Trophoblast cell (in vitro differentiated cells and primary cell): Measurements from ENCODE around the gene CYP4A22.

Source experiments
- DNase-seq, 2 donors: peaks; one replicate each; pipeline ENCODE4 v3.0.0-alpha.2; 2016
- H2AFZ ChIP-seq: 2 replicates; pipeline ENCODE4 v1.6.1; 2013; ENCODE audit warnings: low read length, moderate library complexity, mild to moderate bottlenecking; ENCODE audit not compliant: insufficient read depth, poor library complexity
- H2AK5ac ChIP-seq: 2 replicates; pipeline ENCODE4 v1.6.1; 2013; ENCODE audit warnings: mild to moderate bottlenecking, low read length
- H2BK120ac ChIP-seq: 2 replicates; pipeline ENCODE4 v1.6.1; 2013; ENCODE audit warnings: low read length, mild to moderate bottlenecking, moderate library complexity; ENCODE audit not compliant: insufficient read depth, poor library complexity
- H2BK12ac ChIP-seq: 2 replicates; pipeline ENCODE4 v1.6.1; 2013; ENCODE audit warnings: mild to moderate bottlenecking, low read length, moderate library complexity
- H2BK5ac ChIP-seq: 2 replicates; pipeline ENCODE4 v1.6.1; 2013; ENCODE audit warnings: low read length, low read depth, moderate library complexity, mild to moderate bottlenecking; ENCODE audit not compliant: poor library complexity
- H3K14ac ChIP-seq: 2 replicates; pipeline ENCODE4 v1.6.1; 2013; ENCODE audit warnings: mild to moderate bottlenecking, low read length
- H3K18ac ChIP-seq: 2 replicates; pipeline ENCODE4 v1.6.1; 2013; ENCODE audit warnings: mild to moderate bottlenecking, low read length
- H3K23ac ChIP-seq: 2 replicates; pipeline ENCODE4 v1.6.1; 2013; ENCODE audit warnings: low read length
- H3K27ac ChIP-seq: 2 replicates; pipeline ENCODE4 v1.5.1; 2013; ENCODE audit warnings: low read depth, mild to moderate bottlenecking, inconsistent platforms, low read length, moderate library complexity
- H3K27me3 ChIP-seq: 2 replicates; pipeline ENCODE4 v1.6.1; 2013; ENCODE audit warnings: inconsistent platforms, mild to moderate bottlenecking, low read length, moderate library complexity; ENCODE audit not compliant: insufficient read depth
- H3K36me3 ChIP-seq, 2 experiments: 1 replicate in 1 of 2; 2 replicates in 1 of 2; pipeline ENCODE4 v1.6.1; 2013; ENCODE audit warnings: low read length in 2 of 2, mild to moderate bottlenecking in 2 of 2, moderate library complexity in 1 of 2; ENCODE audit not compliant: insufficient read depth in 2 of 2, control insufficient read depth in 1 of 2
- H3K4ac ChIP-seq: 2 replicates; pipeline ENCODE4 v1.6.1; 2013; ENCODE audit warnings: low read depth, mild to moderate bottlenecking, low read length, moderate library complexity
- H3K4me1 ChIP-seq, 2 experiments: 1 replicate in 1 of 2; 2 replicates in 1 of 2; pipeline ENCODE4 v1.6.1; 2013; ENCODE audit warnings: low read length in 2 of 2, mild to moderate bottlenecking in 2 of 2, moderate library complexity in 1 of 2; ENCODE audit not compliant: insufficient read depth in 2 of 2, control insufficient read depth in 1 of 2
- H3K4me2 ChIP-seq: 2 replicates; pipeline ENCODE4 v1.6.1; 2013; ENCODE audit warnings: inconsistent platforms, mild to moderate bottlenecking, low read length, moderate library complexity
- H3K4me3 ChIP-seq: 2 replicates; pipeline ENCODE4 v1.5.1; 2013; ENCODE audit warnings: mild to moderate bottlenecking, low read depth, low read length, inconsistent platforms
- H3K79me1 ChIP-seq: one replicate; pipeline ENCODE4 v1.6.1; 2013; ENCODE audit warnings: low read length
- H3K79me2 ChIP-seq: 2 replicates; pipeline ENCODE4 v1.6.1; 2013; ENCODE audit warnings: low read length, mild to moderate bottlenecking; ENCODE audit not compliant: control insufficient read depth, insufficient read depth, poor library complexity
- H3K9ac ChIP-seq: 2 replicates; pipeline ENCODE4 v1.6.1; 2013; ENCODE audit warnings: mild to moderate bottlenecking, low read length
- H3K9me3 ChIP-seq: 2 replicates; pipeline ENCODE4 v1.6.1; 2013; ENCODE audit warnings: low read depth, mild to moderate bottlenecking, control low read depth, inconsistent platforms, low read length; ENCODE audit not compliant: insufficient read depth
- H4K12ac ChIP-seq: 2 replicates; pipeline ENCODE4 v1.6.1; 2013; ENCODE audit warnings: low read depth, mild to moderate bottlenecking, low read length, moderate library complexity
- H4K8ac ChIP-seq: 2 replicates; pipeline ENCODE4 v1.6.1; 2013; ENCODE audit warnings: low read depth, mild to moderate bottlenecking, low read length, moderate library complexity
- H4K91ac ChIP-seq: one replicate; pipeline ENCODE4 v1.6.1; 2013; ENCODE audit warnings: low read depth, mild to moderate bottlenecking, low read length, moderate library complexity
- WGBS: extraction: QIAGEN DNeasy Blood & Tissue Kit; methylation state at CpG from one replicate; pipeline ENCODE4 v1.1.7; 2013; ENCODE audit warnings: missing lambda C conversion rate; ENCODE audit not compliant: insufficient read length, insufficient coverage; ENCODE audit errors: extremely low coverage; 5-methylcytosine and 5-hydroxymethylcytosine counted together

The CYP4A22 gene

DNA sequence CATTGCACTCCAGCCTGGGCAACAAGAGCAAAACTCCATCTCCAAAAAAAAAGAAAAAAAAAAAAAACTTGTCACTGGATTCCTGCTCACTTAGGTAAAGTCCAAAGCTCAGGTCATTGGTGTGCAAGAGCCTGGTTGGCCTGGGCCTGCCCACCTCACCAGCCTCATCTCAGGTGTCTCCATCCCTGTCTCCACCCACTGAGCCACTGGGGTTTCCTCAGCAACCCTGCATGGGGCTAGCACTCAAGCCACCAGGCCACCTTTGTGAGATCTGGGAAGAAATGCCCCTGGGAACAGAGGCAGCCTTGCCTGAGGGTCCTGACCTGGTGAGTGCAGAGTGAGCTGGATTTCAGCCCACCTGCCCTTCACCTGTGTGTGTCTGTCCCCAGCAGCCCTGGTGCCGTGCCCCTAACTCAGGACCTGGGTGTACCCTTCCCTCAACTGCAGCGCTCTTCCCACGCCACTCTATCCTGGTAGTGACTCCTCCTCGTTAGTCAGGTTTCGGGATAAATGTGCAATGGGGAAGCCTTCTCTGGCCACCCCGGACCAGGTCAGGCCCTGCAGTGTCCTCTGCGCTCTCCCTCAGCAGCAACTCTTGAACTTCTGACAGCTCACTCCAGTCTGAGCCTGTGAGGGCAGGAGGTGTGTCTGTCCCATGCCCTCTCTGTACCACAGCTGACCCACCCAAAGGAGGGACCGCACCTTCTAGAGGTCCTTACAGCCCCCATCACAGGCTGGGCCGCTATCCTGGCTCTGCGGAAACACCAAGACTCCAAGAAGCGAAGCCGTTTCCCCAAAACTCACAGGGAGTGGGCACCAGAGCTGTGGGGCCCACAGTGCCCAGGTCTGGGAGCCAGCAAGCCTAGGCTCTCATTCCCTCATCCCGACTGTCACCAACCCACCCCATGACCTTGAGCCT, 49.3 kb downstream of the CYP4A22 start:
- no peak for DNase-seq
- no peaks in the 10 kb centered on the region for H3K79me1 ChIP-seq
- no peaks in the 10 kb centered on the region for H3K36me3 ChIP-seq
- H3K27ac ChIP-seq: no peak overlapping the region
- peaks cover 8% of the 10 kb centered on the region for H3K9me3 ChIP-seq
- H3K23ac ChIP-seq: no peak overlapping the region
- no peak overlapping the region for H2AK5ac ChIP-seq
- H3K79me2 ChIP-seq: no peaks in the 10 kb centered on the region
- H3K9ac ChIP-seq: no peak overlapping the region
- H4K8ac ChIP-seq: no peak overlapping the region
- H2BK12ac ChIP-seq: no peak overlapping the region
- peaks cover 0 to 2% of the 10 kb centered on the region in 2 experiments for H3K4me1 ChIP-seq
- no peak overlapping the region for H3K14ac ChIP-seq
- H2AFZ ChIP-seq: no peak overlapping the region
- H4K12ac ChIP-seq: no peak overlapping the region
- H3K27me3 ChIP-seq: no peaks in the 10 kb centered on the region
- no peak overlapping the region for H2BK5ac ChIP-seq
- no peak overlapping the region for H3K18ac ChIP-seq
- no peak overlapping the region for H4K91ac ChIP-seq
- WGBS: no CpG with 5 or more reads among the region's 13 CpGs
- H3K4me2 ChIP-seq: no peak overlapping the region
- H3K4me3 ChIP-seq: no peak overlapping the region
- no peak overlapping the region for H2BK120ac ChIP-seq
- no peak overlapping the region for H3K4ac ChIP-seq

DNA sequence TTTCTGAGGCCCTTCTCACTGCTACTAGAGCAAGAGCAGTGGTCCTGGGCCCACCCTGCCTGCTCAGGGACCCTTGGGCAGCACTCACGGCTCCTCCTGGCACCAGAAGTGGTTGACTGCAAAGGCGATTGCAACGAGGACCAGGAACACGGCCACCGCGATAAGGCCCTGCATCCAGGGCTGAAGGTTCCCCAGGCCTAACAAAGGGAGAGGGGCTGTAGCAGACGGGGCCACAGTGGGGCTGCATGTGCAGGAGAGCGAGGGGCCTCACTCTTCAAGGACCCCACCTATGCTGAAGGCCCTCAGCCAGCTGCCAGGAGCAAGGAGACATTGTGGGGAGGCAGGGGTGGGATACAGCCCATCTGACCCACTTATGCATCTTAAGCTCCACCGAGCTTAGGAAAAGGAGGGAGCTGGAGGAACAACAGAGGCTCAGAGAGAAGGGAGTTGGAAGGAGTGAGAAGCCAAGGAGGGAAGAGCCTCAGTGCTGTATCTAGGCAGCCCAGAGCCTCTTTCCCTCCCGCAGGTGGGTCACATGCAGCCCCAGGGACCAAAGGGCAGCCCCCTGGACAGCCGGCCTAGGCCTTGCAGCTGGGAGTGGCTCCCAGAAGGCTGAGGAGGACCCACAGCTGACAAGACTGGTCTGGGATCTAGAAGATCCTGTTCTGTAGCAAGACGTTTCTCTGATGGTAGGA, 50.1 kb downstream of the CYP4A22 start:
- Histone ChIP-seq H3K14ac (no peak overlapping the region), H3K27me3 (no peaks in the 10 kb centered on the region), H4K12ac (no peak overlapping the region), H2AFZ (no peak overlapping the region), H3K4me1 (peaks cover 0 to 4% of the 10 kb centered on the region in 2 experiments), H3K9ac (no peak overlapping the region), H3K18ac (no peak overlapping the region), H3K23ac (no peak overlapping the region), H3K36me3 (no peaks in the 10 kb centered on the region), H4K8ac (no peak overlapping the region), H3K4me2 (no peak overlapping the region), H2BK120ac (no peak overlapping the region), H3K27ac (no peak overlapping the region), H3K79me2 (no peaks in the 10 kb centered on the region), H3K4me3 (no peak overlapping the region), H2BK5ac (no peak overlapping the region), H2AK5ac (no peak overlapping the region), H4K91ac (no peak overlapping the region), H3K9me3 (peaks cover 8% of the 10 kb centered on the region), H2BK12ac (no peak overlapping the region), H3K79me1 (no peaks in the 10 kb centered on the region), H3K4ac (no peak overlapping the region)
- no CpG with 5 or more reads among the region's 12 CpGs for WGBS
- DNase-seq: no peak

DNA sequence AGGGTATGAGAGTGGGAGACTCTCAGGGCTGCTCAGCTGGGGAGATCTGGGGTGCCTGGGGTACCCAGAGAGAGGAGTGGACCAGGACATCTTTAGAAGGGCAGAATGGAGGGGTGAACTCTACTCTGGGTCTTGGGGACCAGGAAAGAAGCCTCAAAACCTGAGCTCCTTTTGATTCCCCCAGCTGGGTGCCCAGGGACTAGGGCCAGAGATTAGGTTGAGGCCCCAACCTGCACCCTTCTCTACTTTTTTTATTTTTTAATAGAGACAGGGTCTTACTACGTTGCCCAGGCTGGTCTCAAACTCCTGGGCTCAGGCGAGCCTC, 50.6 kb downstream of the CYP4A22 start:
- Histone ChIP-seq H4K12ac (no peak overlapping the region), H3K14ac (no peak overlapping the region), H3K9ac (no peak overlapping the region), H3K4me3 (no peak overlapping the region), H3K27me3 (no peaks in the 10 kb centered on the region), H3K36me3 (no peaks in the 10 kb centered on the region), H2AFZ (no peak overlapping the region), H2AK5ac (no peak overlapping the region), H3K79me2 (no peaks in the 10 kb centered on the region), H3K23ac (no peak overlapping the region), H4K91ac (no peak overlapping the region), H3K4ac (no peak overlapping the region), H4K8ac (no peak overlapping the region), H3K4me2 (no peak overlapping the region), H3K27ac (no peak overlapping the region), H3K18ac (no peak overlapping the region), H3K4me1 (peaks cover 0 to 4% of the 10 kb centered on the region in 2 experiments), H2BK12ac (no peak overlapping the region), H2BK120ac (no peak overlapping the region), H3K9me3 (peaks cover 8% of the 10 kb centered on the region), H3K79me1 (no peaks in the 10 kb centered on the region), H2BK5ac (no peak overlapping the region)
- no CpG with 5 or more reads among the region's 2 CpGs for WGBS
- DNase-seq: no peak

DNA sequence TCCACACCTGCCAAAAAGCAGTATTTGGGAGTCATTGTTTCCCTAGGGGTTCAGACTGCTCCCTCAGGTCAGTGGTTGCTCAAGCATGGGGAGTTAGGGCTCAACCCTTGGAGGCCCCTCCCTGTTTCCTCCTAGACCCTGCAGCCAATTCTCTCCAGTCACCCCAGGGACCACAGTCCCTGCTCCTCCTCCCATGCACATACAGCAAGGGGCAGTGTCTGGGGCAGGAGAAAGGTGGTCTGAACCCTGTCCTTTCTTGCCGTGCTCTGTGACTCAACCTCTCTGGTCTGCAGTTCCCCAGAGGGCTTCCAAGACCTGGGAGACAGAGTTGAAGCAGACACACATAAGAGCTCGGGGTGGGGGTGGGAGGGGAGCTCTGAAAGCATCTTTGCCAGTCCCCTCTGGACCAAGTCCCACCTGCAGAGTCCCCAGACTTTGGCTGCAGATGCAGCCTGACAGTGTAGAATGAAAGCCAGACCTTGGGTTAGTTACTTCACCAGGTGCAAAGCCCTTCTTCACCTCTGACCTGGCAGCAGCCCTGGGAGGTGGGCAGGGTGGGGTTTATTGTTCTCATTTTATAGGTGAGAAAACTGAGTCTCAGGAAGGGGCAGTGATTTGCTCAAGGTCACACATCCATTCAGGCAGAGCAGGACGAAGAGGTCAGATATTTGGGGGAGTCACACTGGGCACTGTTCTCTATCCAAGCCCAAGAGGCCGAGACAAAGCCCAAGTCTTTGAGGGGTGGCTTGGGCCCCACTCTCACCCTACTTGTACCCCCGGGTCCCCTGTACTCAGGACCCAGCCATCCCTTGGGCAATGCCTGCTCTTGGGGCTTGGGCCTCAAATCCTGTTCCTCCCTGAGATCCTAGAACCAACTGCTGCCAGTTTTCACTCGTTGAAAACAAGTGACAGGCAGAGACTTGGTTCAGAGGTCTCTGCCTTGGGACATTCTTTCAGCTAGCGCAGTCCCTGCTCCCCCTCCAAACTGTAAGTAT, 51.8 kb downstream of the CYP4A22 start:
- Histone ChIP-seq H3K4ac (no peak overlapping the region), H3K27ac (no peak overlapping the region), H2BK12ac (no peak overlapping the region), H3K27me3 (no peaks in the 10 kb centered on the region), H4K12ac (no peak overlapping the region), H3K4me2 (no peak overlapping the region), H2BK5ac (no peak overlapping the region), H4K8ac (no peak overlapping the region), H3K9me3 (peaks cover 5% of the 10 kb centered on the region), H3K23ac (no peak overlapping the region), H4K91ac (no peak overlapping the region), H3K36me3 (no peaks in the 10 kb centered on the region), H3K14ac (no peak overlapping the region), H3K79me2 (no peaks in the 10 kb centered on the region), H3K4me1 (peaks cover 0 to 4% of the 10 kb centered on the region in 2 experiments), H3K18ac (no peak overlapping the region), H3K9ac (no peak overlapping the region), H2AFZ (no peak overlapping the region), H3K79me1 (no peaks in the 10 kb centered on the region), H3K4me3 (no peak overlapping the region), H2BK120ac (no peak overlapping the region), H2AK5ac (no peak overlapping the region)
- no CpG with 5 or more reads among the region's 7 CpGs for WGBS
- DNase-seq: no peak
